ENCODE measurements around the gene COX4I1.

The COX4I1 gene

GRCh38 chr16:85799497-85800320, at the start of gene COX4I1, which contains the start of gene EMC8:
Gene COX4I1, plus strand, starts transcription at chr16:85799695. Its CDS starts 1,511 bp downstream, at chr16:85801206.
Gene EMC8, minus strand, starts transcription at chr16:85799544. Its CDS starts 249 bp downstream, at chr16:85799295.
- peak; percentile 86 for DNase-seq (ENCODE audit: low read depth)

- no peak for DNase-seq (ENCODE audit: low read depth)
Observed at GRCh38 chr16:85749771-85750145, 49.7 kb upstream of the COX4I1 start.

GRCh38 chr16:85750146-85750826, 49.2 kb upstream of the COX4I1 start:
- no peak for DNase-seq (ENCODE audit: low read depth)

- DNase-seq (ENCODE audit: low read depth) = no peak
Observed at GRCh38 chr16:85750827-85751697, 48.4 kb upstream of the COX4I1 start, which contains the start of gene C16orf74. Gene C16orf74, minus strand, starts transcription at chr16:85751096. Its CDS starts 15,879 bp downstream, at chr16:85735217.

- no peak for DNase-seq (ENCODE audit: low read depth)
Observed at GRCh38 chr16:85751698-85752501, 47.6 kb upstream of the COX4I1 start.

GRCh38 chr16:85752511-85753420, 46.7 kb upstream of the COX4I1 start:
- DNase-seq (ENCODE audit: low read depth) = no peak

GRCh38 chr16:85753559-85753958, 45.9 kb upstream of the COX4I1 start:
- DNase-seq (ENCODE audit: low read depth) = no peak

- DNase-seq (ENCODE audit: low read depth) = no peak
Observed at GRCh38 chr16:85753976-85754375, 45.5 kb upstream of the COX4I1 start.

- DNase-seq (ENCODE audit: low read depth) = no peak
Observed at GRCh38 chr16:85754413-85754812, 45.1 kb upstream of the COX4I1 start.

- no peak for DNase-seq (ENCODE audit: low read depth)
Observed at GRCh38 chr16:85755929-85756768, 43.3 kb upstream of the COX4I1 start.

- DNase-seq (ENCODE audit: low read depth) = no peak
Observed at GRCh38 chr16:85757341-85757822, 42.1 kb upstream of the COX4I1 start.

- DNase-seq (ENCODE audit: low read depth) = no peak
Observed at GRCh38 chr16:85759136-85759535, 40.4 kb upstream of the COX4I1 start.

GRCh38 chr16:85759631-85760419, 39.7 kb upstream of the COX4I1 start:
- DNase-seq (ENCODE audit: low read depth) = no peak

GRCh38 chr16:85761861-85762260, 37.6 kb upstream of the COX4I1 start:
- DNase-seq (ENCODE audit: low read depth) = no peak

- no peak for DNase-seq (ENCODE audit: low read depth)
Observed at GRCh38 chr16:85762970-85763369, 36.5 kb upstream of the COX4I1 start.

- no peak for DNase-seq (ENCODE audit: low read depth)
Observed at GRCh38 chr16:85763616-85764015, 35.9 kb upstream of the COX4I1 start.

- DNase-seq (ENCODE audit: low read depth) = no peak
Observed at GRCh38 chr16:85765211-85765610, 34.3 kb upstream of the COX4I1 start.

- DNase-seq (ENCODE audit: low read depth) = no peak
Observed at GRCh38 chr16:85765767-85766166, 33.7 kb upstream of the COX4I1 start.

All from T-helper 22 cell (primary cell).